HL-60 (cell line): ENCODE data around the gene ZNF501.

ENCODE experiments used
- DNase-seq, 2 experiments: peaks; one replicate each; pipeline ENCODE4 v3.0.0-alpha.2; 2010 to 2020; ENCODE audit warnings: low read depth in 1 of 2, low spot score in 1 of 2
- H3K27ac ChIP-seq: fragments of 250-450 bp; sonication (Bioruptor Pico); replicated peaks from 2 replicates; pipeline ENCODE4 v1.5.1; 2020; ENCODE audit warnings: mild to moderate bottlenecking, moderate library complexity
- H3K27me3 ChIP-seq: fragments of 250-450 bp; sonication (Bioruptor Pico); 2 replicates; pipeline ENCODE4 v1.5.1; 2021; ENCODE audit warnings: mild to moderate bottlenecking, moderate library complexity; ENCODE audit not compliant: insufficient read depth, poor library complexity, severe bottlenecking
- H3K4me3 ChIP-seq: replicated peaks from 2 replicates; pipeline ENCODE4 v1.5.1; 2011; ENCODE audit warnings: mild to moderate bottlenecking, control low read depth, low read length; ENCODE audit not compliant: insufficient read depth
- GABPA ChIP-seq: IDR thresholded peaks from 2 replicates; pipeline ENCODE4 v1.6.1; 2012; ENCODE audit warnings: low read depth
- POLR2AphosphoS5 ChIP-seq: IDR thresholded peaks from 2 replicates; pipeline ENCODE4 v1.6.1; 2012; ENCODE audit warnings: low read depth
- REST ChIP-seq: IDR thresholded peaks from 2 replicates; pipeline ENCODE4 v1.6.1; 2012; ENCODE audit warnings: low read depth; ENCODE audit not compliant: insufficient replicate concordance
- SPI1 ChIP-seq: IDR thresholded peaks from 2 replicates; pipeline ENCODE4 v1.6.1; 2012; ENCODE audit warnings: low read depth, mild to moderate bottlenecking, borderline replicate concordance
- TF ChIP-seq, protein P1 (sequence below): IDR thresholded peaks from one replicate; pipeline ENCODE4 v1.5.1; 2011; ENCODE audit warnings: low read length, control low read depth, inconsistent platforms; ENCODE audit not compliant: insufficient read depth

Gene ZNF501

GRCh38 chr3:44782891-44783290 lies 53.5 kb downstream of the ZNF501 start:
- TF ChIP-seq, protein P1, sequence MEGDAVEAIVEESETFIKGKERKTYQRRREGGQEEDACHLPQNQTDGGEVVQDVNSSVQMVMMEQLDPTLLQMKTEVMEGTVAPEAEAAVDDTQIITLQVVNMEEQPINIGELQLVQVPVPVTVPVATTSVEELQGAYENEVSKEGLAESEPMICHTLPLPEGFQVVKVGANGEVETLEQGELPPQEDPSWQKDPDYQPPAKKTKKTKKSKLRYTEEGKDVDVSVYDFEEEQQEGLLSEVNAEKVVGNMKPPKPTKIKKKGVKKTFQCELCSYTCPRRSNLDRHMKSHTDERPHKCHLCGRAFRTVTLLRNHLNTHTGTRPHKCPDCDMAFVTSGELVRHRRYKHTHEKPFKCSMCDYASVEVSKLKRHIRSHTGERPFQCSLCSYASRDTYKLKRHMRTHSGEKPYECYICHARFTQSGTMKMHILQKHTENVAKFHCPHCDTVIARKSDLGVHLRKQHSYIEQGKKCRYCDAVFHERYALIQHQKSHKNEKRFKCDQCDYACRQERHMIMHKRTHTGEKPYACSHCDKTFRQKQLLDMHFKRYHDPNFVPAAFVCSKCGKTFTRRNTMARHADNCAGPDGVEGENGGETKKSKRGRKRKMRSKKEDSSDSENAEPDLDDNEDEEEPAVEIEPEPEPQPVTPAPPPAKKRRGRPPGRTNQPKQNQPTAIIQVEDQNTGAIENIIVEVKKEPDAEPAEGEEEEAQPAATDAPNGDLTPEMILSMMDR: no peak
- TF ChIP-seq SPI1: no peak
- TF ChIP-seq GABPA: no peak
- no peak for TF ChIP-seq POLR2AphosphoS5
- no peak for TF ChIP-seq REST
- Histone ChIP-seq H3K27me3 (no peaks in the 10 kb centered on the region), H3K27ac (no peak overlapping the region), H3K4me3 (no peak overlapping the region)
- no peak for DNase-seq
